ENCODE data around the gene PDAP1. TPM values are rescaled to one million over a fixed set of nuclear protein-coding genes. Genes with fewer than 3 reads are reported as not detected.
A peak's percentile ranks its signal among the peaks of the same experiment; 100 is the strongest.

The PDAP1 gene
- total and polyA plus RNA-seq, 9 of the 15 experiments (the other 6 are each of a cell fraction or from before 2014, with no cell fraction given): 10.2 to 315 (median 129) TPM

GRCh38 chr7:99369767-99370391 is 38.5 kb downstream of the PDAP1 start:
- DNase-seq (ENCODE audit: extremely low read depth in 1 of 4, low spot score in 3 of 4) (peak; percentile 54 to 91 (median 72)), ATAC-seq (peak; percentile 54), FAIRE-seq (peak; percentile 89)
- peaks cover 25% of the 10 kb centered on the region for H3K36me3 ChIP-seq (ENCODE audit: control insufficient read depth, insufficient read depth, low read length)
- intact Hi-C loops (cut with micrococcal nuclease) (no loop called here), in situ Hi-C loops (cut with MboI) (no loop called here)
- no TSS peak for BruUV-seq (replicated peaks)
- H3K4me3 ChIP-seq: no peak overlapping the region
- H2AFZ ChIP-seq (ENCODE audit: low read depth, low read length): peak overlapping the region; percentile 21
- no peaks in the 10 kb centered on the region; the same call in 1 of the 2 replicates for H4K20me1 ChIP-seq (replicated peaks; ENCODE audit: control insufficient read depth, insufficient read depth, low read length)
- peaks cover 25 to 60% of the 10 kb centered on the region in 2 experiments for H3K4me1 ChIP-seq (replicated peaks in 1 of 2; ENCODE audit: control insufficient read depth in 2 of 2, insufficient read depth in 2 of 2, low read length in 2 of 2)
- WGBS (ENCODE audit: insufficient coverage, low coverage, missing lambda C conversion rate): 5% methylated on average over 9 of the region's 9 CpGs
- H3K9me3 ChIP-seq (replicated peaks; ENCODE audit: control insufficient read depth, insufficient read depth, low read depth, low read length): no peaks in the 10 kb centered on the region
- H3K4me2 ChIP-seq (ENCODE audit: insufficient read depth, low read length): peak overlapping the region; percentile 50; the same call in 1 of the 2 replicates
- CTCF ChIA-PET (ENCODE audit: low intra/inter-chr PET ratio): interaction anchor here (0.6 kb wide), 1 partner anchor 1118 kb away, joined by 3 read pairs; no protein-coding TSS in a partner anchor
- POLR2A ChIA-PET: interaction anchor here (0.6 to 1.7 kb wide), 7 partner anchors 9 to 521 kb away, joined by 3 to 8 read pairs (median 4); partner anchors contain the start of genes BUD31 and PDAP1
- H3K27me3 ChIP-seq (ENCODE audit: control insufficient read depth in 2 of 2, insufficient read depth in 2 of 2, low read length in 2 of 2): no peaks in the 10 kb centered on the region
- H3K9ac ChIP-seq (ENCODE audit: insufficient read depth in 1 of 2, low read depth in 2 of 2, low read length in 2 of 2): peak overlapping the region; percentile 27 to 49; a peak in 3 of 4 replicates
- H3K79me2 ChIP-seq (ENCODE audit: control insufficient read depth, insufficient read depth, low read length): peaks cover 4% of the 10 kb centered on the region; the same call in 2 of the 3 replicates
- H3K9me1 ChIP-seq (ENCODE audit: control insufficient read depth, insufficient read depth, low read length): no peaks in the 10 kb centered on the region
- peak overlapping the region; percentile 9; the same call in 2 of the 3 replicates for H3K27ac ChIP-seq (ENCODE audit: extremely low read depth, low read depth, low read length)
- no peak for TF ChIP-seq CREB3 (tag; conservative IDR thresholded peaks at IDR 0.05; ENCODE audit: low read depth)
- no peak for TF ChIP-seq FOXK1 (CRISPR knock-in tag; IDR thresholded peaks at IDR 0.05; ENCODE audit: borderline replicate concordance)
- TF ChIP-seq ZNF717 (CRISPR knock-in tag; IDR thresholded peaks at IDR 0.05): no peak
- TF ChIP-seq NR4A1 (CRISPR knock-in tag; IDR thresholded peaks at IDR 0.05): no peak
- 0 out of 2 replicates have a peak, but pooled peaks have one; percentile 31 for TF ChIP-seq NR4A1 (tag; IDR thresholded peaks at IDR 0.05)
- no peak for TF ChIP-seq YBX1 (IDR thresholded peaks at IDR 0.05)
- TF ChIP-seq THRAP3 (IDR thresholded peaks at IDR 0.05; ENCODE audit: borderline replicate concordance): no peak
- TF ChIP-seq GATAD2B (IDR thresholded peaks at IDR 0.05; ENCODE audit: borderline replicate concordance): no peak
- no peak for TF ChIP-seq SMAD2 (IDR thresholded peaks at IDR 0.05; ENCODE audit: low read depth, low read length)
- TF ChIP-seq RHOXF2B (CRISPR knock-in tag; conservative IDR thresholded peaks at IDR 0.05): no peak
- no peak for TF ChIP-seq SIRT6 (IDR thresholded peaks at IDR 0.05; ENCODE audit: low read depth, low read length)
- no peak for TF ChIP-seq CREB3L1 (IDR thresholded peaks at IDR 0.05; ENCODE audit: borderline replicate concordance, low read depth)
- TF ChIP-seq ZNF408 (CRISPR knock-in tag; IDR thresholded peaks at IDR 0.05; ENCODE audit: low read depth): no peak
- TF ChIP-seq TCF3 (CRISPR knock-in tag; IDR thresholded peaks at IDR 0.05): peak; percentile 58
- no peak for TF ChIP-seq ZMIZ1 (IDR thresholded peaks at IDR 0.05; ENCODE audit: low read depth in 2 of 2, low read length in 2 of 2)
- TF ChIP-seq BCOR (IDR thresholded peaks at IDR 0.05): no peak

Measured in K562 (cell line).